ENCODE data around the gene TARDBP.

DNA sequence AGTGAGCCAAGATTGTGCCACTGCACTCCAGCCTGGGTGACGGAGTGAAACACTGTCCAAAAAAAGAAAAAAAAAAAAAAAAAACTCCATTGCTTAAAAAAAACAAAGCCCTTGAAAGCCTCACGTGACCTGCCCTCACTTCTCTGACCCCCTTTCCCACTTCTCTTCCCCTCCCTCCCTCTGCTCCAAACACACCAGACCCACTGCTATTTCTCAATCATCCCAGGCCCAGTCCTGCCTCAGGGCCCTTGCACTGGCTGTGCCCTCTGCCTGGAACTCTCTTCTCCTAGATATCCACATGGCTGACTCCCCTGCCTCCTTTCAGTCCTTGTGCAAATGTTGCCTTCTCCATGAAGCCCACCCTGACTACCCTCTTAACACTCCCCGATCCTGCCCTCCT lies 45.4 kb upstream of the TARDBP start:
- TF ChIP-seq CTCF (IDR thresholded peaks at IDR 0.05) (no peak), POLR2AphosphoS5 (IDR thresholded peaks at IDR 0.05; ENCODE audit: low read depth, low read length) (no peak), SIN3A (IDR thresholded peaks at IDR 0.05; ENCODE audit: borderline replicate concordance, insufficient read depth, low read depth, low read length) (no peak)

All from Panc1 (cell line).